Activated CD8-positive, alpha-beta memory T cell treated with anti-CD3 and anti-CD28 coated beads, Interleukin-2, amount 50 U/mL, for 4 hours (primary cell): Measurements from ENCODE around the gene ZNF273.
"Not testable (repeated sequence)": the region's sequence is repeated elsewhere in the genome, so short reads cannot be mapped to it uniquely, and the experiment has no call there.

Experiments
- DNase-seq: peaks from one replicate; pipeline ENCODE4 v3.0.0-alpha.2; 2020

Gene ZNF273

DNA sequence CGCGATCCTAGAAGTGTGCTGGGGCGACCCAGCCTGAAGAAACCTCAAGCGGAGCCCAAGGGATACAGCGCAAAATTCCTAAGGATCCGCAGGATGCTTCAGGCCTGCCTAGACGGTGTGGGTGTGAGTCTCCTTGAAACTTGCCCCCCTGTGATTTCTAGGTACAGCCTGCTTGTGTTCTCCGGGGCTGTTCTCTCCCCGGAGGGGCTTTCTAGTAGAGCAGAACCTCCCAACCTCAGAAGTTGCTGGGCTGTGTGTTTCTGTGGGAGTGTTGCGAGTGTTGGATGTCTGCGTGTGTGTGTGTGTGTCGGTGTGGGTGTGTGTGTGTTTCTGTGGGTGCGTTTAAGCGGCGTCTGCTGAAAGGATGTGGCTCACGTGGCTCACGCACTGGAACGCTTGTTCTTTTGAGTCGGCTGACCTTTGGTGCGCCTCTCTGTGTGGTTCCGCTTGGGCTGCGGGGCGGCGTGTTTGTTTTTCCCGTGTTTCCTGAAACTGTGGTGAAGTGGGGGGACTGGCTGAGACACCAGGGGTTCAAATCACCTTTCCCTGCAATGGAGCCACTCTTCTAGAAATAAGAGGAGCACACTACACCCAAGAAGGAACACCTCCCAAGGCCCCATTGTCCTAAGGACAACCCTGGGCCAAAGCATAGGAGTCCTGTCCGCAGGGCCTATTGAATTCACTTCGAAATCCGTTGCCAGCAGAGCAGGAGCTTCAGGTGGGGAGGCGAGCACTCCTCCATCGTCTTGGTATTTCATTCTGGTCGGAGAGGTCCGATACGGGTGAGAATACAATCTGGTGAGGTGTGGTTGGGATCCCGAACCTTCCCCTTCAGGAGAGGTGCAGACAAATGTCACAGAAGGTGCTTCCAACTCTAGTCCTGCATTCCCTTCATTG, 25.1 kb upstream of the ZNF273 start:
- no peak for DNase-seq

DNA sequence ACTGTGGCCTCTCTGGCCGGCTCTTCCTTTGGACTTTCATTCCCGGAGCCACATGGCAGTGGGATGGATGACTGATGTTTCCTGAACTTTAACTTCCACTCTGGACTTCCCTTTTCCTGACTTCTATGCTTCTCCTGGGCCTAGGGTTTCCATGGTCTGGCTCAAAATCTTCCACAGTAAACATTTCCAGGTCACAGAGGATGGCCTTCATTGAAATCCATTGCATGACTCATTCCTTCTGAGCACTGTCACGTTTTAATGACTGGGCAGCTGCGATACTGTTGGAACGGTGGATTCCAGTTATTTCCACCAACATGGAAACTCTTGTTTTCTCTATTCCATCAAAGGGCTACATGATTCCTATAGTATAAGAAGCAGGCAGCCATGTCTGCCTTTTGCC, 24.4 kb upstream of the ZNF273 start:
- DNase-seq, result no peak

DNA sequence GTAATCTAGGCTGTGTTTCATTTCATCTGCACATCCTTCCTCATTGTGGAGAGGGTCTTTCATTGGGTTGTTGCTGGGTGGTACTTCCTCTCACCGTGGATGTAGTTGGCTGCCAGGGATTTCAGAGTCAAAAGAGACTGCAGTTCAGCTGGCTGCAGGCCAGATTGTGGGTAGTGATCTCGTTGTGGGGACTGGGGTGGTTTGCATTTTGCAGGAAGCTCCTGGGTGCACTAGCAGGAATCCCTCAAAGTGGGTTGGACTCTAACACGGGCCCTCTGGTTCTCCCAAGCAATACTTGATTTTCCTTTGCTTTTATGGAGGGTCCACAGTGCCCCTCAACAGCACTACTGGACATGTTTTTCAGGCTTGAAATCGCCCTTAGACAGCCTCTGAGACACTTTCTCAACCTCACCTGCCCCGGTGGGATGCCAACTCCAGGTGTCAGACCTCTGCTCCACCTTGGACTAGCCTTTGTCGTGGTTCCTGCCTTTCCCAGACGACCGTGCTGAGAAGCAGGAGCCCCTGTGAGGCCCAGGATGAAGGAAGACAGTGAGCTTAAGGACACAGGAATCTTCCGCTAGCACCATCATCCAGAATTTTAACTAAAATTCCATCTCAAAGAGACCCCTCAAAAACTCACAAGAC, 23.9 kb upstream of the ZNF273 start:
- no peak for DNase-seq

DNA sequence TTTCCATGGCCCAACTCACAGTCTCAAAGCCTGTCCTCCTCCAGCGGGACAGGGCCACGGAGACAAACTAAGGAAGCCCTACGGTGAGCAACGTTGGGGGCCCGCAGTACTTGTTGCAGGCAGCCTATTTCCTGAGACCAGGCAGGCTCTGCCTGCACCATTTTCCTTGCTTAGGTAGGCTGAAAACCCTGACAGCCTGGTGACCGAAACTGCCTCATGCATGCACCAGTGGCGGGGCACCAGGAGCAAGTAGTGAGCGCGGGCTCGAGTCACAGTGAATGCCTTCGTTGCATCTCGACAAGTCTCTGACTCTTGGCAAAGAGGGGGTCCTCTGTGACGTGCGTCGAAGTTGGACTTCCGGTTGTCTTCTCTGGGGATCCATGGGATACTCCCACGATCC, 23.3 kb upstream of the ZNF273 start:
- DNase-seq, result no peak

DNA sequence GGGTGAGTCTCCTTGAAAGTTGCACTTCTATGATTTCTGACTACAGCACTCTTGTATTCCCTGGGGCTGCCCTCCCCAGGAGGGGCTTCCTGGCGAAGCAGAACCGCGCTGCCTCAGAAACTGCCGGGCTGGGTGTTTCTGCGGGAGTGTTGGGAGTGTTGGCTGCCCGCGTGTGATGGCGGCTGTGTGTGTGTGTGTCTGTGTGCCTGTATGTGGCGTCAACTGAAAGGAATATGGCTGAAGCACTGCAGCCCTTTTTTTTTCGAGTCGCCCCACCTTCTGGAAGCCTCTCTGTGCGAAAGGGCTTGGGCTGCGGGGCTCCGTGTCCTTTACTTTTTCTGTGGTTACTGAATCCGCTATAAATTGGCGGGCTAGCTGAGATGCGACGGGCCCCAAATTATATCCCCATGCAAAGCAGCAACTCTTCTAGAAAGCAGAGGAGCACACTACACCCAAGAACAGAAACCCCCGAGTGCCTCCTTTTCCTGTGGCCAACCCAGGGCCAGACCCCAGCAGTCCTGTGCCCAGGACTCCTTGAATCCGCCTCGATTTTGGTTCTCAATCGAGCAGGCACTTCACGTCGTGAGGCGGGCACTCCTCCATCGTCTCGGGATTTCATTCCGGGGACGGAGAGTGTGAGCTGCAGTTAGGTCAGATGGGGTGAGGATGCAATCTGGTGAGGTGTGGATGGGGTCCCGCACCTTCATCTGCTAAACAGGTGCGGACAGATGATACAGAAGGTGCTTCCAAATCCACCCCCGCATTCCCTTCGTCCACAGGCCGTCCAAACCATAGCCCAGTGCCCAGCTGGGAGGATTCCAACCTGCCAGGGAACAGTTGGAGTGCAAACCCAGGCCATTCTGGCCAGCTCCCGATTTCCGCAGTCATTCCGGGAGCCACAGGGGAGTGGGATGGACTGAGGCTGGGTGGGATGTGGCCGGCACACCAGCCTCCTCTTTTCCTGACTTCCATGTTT, 22.5 kb upstream of the ZNF273 start:
- DNase-seq, result no peak

DNA sequence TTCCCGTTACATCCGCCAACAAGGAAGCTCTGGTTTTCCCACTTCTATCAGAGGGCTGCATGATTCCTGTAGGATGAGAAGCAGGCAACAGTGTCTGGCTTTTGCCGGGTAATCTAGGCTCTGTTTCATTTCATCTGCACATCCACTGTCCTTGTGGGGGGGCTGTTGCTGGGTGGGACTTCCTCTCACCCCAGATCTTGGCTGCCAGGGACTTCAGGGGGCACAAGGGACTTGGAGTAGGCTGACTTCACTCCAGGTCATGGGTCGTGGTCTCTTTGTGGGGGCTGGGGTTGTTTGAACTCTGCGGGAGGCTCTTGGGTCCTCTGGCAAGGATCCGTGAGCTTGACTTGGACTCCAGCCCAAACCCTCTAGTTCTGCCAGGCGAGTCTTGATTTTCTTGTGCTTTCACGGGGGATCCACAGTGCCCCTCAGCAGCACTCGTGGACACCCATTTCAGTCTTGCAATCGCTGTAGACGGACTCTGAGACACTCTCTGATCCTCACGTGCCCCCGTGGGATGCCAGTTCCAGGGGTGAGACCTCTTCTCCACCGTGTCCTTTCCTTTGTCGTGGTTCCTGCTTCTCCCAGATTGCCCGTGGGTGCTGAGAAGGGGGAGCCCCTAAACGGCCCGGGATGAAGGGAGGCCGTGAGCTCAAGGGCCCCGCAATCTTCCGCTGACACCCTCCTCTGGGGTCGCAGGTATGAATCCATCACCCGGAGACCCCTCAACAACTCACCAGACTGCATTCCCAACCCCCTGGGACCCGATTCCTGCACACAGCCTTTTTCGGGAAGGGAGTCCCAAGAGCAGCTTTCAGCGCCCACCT, 21.4 kb upstream of the ZNF273 start:
- DNase-seq, result no peak

DNA sequence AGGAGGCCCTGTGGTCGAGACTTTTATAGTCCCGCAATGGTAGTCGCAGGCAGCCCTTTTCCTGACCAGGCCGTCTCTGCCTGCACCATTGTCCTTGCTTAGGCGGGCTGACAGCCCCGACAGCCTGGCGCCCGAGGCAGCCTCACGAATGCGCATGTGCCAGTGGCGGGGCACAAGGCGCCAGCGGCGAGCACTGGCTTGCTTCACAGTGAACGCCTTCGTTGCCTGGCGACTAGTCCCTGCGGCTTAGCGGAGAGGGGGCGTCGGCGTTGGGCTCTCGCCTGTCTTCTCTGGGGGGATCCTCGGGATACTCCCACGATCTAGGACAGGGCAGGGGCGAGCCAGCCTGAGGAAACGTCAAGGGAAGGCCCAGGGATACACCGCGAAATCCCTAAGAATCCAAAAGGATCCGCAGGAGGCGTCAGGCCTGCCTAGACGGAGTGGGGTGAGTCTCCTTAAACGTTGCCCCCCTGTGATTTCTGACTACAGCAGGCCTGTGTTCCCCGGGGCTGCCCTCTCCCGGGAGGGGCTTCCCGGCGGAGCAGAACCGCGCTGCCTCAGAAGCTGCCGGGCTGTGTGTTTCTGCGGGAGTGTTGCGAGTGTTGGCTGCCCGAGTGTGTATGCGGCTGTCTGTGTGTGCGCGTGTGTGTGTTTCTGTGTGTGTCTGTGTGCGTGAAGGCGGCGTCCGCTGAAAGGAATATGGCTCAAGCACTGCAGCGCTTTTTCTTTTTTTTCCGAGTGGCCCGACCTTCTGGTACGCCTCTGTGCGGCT, 20.5 kb upstream of the ZNF273 start:
- DNase-seq, result no peak

DNA sequence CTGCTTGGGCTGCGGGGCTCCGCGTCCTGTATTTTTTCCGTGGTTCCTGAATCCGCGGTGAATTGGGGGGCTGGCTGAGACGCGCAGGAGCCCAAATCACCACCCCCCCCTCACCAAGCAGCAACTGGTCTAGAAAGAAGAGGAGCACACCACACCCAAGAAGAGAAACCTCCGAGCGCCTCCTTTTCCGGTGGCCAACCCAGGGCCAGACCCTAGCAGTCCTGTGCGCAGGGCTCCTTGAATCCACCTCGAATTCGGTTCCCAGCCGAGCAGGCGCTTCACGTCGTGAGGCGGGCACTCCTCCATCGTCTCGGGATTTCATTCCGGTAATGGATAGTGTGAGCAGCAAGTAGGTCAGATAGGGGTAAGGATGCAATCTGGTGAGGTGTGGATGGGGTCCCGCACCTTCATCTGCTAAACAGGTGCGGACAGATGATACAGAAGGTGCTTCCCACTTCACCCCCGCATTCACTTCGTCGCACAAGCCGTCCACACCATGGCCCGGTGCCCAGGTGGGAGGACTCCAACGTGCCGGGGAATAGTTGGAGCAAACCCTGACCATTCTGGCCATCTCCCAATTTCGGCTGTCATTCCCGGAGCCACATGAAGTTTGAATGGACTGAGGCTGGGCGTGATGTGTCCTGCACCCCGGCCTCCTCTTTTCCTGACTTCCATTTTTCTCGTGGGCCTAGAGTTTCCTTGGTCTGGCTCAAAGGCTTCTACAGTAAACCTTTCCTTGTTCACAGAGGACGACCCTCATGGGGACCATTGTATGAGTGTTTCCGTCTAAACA, 19.8 kb upstream of the ZNF273 start:
- no peak for DNase-seq

DNA sequence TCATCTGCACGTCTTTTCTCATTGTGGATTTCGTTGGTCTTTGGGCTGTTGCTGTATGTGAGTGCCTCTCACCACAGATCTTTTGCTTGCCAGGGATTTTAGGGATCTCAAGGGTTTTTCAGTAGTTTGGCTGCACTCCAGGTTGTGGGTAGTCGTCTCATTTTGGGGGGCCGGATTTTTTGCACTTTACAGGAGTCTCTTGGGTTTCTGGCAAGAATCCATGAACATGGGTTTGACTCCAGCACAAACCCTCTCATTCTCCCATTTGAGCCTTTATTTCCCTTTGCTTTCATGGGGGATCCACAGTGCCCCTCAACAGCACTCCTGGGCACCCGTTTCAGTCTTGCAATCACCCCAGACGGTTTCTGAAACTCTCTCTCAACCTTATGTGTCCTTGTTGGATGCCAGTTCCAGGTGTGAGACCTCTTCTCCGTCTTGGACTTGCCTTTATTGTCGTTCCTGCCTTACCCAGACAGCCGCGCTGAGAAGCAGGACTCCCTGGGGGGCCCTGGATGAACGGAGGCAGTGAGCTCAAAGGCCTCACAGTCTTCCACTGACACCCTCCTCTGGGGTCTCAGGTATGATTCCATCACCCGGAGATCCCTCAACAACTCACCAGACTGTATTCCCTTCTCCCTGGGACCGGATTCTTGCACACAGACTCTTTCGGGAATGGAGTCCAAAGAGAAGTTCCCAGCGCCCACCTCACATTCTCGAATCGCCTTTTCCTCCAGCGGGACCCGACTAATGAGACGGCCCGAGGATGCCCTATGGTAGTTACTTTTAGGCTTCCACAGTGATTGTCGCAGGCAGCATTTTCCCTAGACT, 18.8 kb upstream of the ZNF273 start:
- no peak for DNase-seq

DNA sequence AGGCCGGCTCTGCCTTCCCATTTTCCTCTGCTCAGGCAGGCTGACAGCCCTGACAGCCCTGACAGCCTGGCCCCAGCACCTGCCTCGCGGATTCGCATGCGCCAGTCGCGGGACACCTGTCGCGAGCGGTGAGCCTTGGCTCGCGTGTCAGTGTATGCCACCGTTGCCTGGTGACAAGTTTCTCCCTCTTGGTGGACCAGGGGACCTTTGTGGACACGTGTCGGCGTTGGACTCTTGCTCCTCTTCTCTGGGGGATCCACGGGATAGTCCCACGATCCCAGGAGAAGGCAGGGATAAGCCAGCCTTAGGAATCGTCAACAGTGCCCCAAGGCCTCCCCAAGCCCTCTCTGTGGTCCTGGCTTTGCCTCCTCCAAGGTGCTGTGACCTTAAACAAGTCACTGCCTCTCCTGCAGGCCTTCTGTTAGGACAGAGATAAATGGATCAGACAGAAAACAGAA, 18.1 kb upstream of the ZNF273 start:
- DNase-seq, result no peak

DNA sequence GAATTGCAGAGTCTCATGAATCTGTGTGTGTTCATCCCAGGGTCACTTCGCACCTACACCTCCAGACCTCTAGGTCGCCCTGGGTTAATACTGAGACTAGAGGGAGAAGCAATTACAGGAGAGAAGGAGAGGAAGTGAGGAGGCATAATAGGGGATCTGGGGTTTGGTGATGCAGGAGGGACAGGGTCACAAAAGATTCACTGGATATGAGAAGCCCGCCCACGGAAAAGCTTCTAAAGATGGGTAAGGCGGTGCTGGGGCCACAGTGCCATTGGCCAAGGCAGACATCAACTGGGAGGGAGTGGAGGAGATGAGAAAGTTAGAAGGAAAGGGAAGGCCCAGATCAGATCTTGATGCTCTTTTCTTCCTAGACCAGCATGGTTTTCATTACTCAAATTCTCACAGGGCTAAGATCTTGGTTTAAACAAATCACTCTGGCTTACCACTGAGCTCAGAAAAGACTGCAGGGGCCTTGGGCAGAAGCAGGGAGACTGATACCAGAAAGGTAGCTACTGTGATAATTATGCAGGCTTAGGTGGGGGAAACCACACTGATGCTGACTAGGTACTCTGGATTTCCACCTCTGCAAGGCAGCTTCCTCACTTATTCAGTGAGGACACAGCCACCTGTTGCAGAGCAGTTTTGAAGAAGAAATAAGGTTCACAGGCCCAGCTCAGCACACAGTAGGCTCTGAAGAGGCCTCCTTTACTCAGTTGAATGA, 17.4 kb upstream of the ZNF273 start:
- DNase-seq, result no peak

DNA sequence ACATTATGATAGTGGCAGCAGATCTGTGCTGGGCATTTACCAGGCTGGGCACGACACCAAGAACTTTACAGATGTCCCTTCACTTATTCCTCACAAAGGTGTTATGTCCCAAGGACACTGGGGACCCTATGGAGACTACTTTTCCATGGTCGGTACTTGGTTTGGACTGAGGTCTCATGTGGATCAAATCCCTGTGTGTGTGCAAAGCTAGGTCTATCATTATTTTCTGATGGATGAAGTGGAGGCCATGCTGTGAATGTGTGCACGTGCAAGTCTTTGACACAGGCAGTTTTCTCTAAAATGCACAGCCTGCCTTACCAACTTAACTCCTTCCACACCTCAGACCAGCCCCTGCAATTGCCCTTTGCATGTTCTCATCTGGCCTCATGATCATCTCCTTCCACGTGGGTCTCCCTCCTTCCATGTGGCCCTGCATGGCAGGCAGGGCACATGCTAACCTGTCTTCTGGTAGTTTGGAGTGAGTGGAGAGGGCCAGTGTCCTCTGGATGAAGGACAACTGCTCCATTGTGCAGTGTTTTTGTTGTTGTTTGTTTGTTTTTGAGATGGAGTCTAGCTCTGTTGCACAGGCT, 16.0 kb upstream of the ZNF273 start:
- no peak for DNase-seq

DNA sequence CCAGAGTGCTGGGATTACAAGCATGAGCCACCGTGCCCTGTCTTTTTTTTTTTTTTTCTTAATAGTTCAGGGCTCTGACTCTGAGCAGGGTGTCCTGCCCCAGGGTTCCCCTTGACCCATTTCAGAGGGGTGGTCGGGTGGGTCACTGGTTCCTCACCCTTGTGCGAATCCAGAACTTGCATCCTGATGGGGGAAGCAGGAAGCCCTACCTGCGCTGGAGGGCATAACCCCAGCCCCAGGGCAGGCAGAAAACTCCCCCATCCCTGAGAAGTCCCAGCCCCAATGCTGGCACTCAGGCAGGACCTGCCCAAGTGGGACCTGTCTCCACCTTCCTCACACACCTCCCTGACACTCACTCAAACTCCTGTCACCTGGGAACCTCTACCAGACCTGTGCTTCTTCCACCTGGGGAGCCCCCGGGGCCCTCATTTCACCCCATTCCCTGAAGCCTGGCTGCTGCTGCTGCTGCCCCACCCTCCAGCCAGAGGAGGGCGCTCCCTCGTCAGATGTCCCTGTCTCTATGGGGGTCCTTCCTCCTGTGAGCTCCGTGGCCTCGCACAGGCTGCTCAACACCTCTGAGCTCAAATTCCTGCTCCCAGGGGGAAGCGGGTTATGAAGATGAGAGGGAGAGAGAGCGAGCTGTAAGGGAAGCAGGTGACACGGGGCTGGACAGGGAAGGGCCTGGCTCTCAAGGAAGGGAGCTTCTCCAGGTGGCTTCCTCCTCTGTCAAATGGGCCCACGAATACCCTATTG, 15.1 kb upstream of the ZNF273 start:
- DNase-seq, result peak; percentile 57

DNA sequence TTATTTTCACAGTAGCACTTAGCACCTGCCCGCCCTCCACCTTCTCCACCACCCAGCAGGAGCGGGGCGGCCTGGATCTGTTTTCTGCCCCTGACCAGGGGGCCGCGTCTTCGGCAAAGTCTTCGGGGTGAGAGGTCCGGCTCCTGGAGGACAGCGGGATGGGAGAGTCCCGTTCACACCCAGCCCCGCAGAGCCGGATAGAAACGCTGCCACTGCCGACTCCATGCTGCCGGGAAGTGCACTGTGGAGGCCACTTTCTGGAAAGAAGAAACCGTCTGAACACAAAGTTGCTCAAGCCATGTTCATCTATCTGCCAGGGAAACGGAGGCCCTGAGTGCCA, 14.5 kb upstream of the ZNF273 start:
- DNase-seq, result no peak

DNA sequence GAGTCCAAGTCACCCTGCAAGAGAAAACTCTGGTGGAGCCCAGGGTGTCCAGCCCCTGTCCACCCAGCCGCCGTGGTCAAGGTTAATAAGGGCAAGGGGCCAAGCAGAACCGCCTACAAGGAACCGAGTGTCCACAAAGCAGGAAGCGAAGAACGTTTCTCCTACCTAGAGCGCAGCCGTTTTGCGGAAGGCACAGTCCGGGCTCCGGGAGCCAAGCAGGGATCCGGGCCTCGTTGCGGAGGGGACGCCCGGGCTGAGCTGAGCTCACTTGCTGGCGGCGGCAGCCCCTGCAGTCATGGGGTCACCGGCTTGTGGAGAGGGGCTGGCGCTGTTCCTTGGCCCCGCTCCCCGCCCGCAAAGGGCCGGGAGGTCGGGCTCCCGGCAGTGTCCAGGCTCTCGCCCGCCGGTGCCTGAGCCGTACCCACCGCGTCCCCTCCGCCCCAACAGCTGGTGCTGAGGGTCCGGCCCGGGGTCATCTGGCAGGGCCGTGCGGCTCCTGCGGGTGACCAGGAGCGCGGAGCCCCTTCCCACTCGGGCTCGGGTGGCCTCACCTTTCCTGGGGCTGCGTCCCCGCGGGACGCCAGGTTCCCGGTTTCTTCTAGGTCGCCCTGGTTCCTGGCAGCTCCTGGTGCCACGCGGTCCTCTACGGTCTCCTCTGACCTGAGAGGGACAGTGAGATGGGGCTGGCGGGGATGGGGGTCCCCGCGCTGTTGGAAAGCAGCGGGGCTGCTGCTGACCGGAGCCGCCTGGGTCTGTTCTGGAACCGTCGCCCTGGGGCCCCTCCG, 14.0 kb upstream of the ZNF273 start:
- DNase-seq, result no peak

DNA sequence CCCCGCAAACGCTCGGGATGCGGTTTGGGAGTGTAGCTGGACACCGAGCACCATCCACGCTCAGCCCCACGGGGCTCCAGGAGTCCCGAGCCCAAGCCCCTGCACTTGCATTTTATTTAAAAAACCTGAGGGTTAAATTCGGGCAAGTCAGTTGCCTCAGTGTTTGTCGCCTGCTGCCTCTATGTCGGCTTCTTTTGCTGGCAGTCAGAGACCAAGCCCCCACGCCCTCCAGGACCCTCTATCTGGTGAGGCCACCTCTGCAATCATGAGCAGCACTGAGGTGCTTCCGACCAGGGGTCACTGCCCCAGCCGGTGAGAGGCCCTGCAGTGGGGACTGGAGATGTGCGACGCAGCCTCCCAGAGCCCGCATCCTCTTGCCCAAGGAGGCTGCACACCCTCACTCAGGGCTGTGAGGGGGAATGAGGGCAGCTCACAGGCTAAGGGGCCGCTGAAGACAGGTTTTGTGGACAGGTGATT, 13.3 kb upstream of the ZNF273 start:
- DNase-seq, result no peak

DNA sequence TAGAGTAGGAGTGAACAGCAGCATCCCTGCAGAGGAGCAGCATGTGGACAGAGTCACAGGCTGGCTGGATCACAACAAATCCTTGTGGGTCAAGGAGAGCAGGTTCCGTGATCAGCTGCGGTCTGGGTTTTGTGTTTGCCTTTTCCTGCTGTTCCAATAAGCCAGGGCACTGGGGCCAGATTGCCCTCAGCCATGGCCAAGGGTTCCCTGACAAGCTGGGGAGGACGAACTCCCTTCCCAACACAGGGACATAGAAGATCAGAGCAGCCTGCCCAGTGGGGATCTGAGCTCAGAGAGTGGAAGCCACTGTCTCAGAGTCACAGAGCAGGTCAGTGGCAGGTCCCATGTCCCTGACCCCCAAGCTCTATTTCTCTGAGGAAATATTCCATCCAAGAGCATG, 12.8 kb upstream of the ZNF273 start:
- not testable (repeated sequence) for DNase-seq
